Activated naive CD4-positive, alpha-beta T cell treated with anti-CD3 and anti-CD28 coated beads, Interleukin-2, amount 10 ng/mL, durations not matched to agents 5 hours and 36 hours (primary cell): Measurements from ENCODE around the gene MIEF2. TPM values are rescaled to one million over a fixed set of nuclear protein-coding genes. Genes with fewer than 3 reads are reported as not detected.

Experiments
- total RNA-seq, 2 experiments: library from RNA; stranded (reverse); gene quantifications; one replicate each; pipeline ENCODE4 v1.2.3, GENCODE V29; 2021

Gene MIEF2, protein sequence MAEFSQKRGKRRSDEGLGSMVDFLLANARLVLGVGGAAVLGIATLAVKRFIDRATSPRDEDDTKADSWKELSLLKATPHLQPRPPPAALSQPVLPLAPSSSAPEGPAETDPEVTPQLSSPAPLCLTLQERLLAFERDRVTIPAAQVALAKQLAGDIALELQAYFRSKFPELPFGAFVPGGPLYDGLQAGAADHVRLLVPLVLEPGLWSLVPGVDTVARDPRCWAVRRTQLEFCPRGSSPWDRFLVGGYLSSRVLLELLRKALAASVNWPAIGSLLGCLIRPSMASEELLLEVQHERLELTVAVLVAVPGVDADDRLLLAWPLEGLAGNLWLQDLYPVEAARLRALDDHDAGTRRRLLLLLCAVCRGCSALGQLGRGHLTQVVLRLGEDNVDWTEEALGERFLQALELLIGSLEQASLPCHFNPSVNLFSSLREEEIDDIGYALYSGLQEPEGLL
- 10 to 100 TPM in 1 of 2 experiments, 1 to 10 TPM in 1; 8.2 to 10.3 TPM for total RNA-seq

DNA sequence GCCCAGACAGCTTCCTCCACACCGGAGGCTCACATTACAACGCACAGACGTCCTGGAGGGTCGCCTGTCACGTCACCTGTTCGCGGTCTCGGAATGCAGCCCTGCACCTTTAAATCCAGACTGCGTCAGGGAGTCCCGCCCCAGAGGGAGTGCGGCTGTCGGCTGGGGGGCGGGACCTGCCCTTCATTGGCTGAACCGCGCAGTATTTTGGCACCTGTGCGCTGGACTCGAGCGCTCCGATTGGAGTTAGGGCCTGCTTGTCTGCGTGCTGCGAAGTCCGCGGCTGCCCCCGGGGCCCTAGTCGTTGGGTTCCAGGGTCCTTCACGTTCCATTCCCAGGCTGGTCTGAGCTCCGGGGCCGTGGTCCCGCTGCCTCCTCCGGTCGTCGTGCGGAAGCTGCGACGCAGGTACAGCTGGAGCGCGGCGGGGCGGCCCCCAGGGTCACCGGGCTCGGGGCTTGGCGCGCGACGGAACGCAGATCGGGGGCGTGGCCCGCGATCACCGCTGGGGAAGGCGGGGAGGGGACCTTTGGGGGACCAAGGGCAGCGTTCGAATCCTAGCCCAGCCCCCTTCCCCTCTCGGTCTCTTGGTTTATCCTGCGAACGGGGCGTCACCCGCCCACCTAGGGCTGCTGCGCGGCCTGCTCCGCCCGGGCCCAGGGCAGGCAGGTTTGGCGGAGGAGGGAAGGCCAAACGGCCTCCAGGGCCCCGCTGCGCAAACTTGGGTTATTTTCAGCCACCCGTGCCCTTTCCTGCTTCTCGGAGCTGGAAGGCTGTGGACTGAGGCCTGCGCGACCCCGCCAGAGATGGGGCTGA is at the start of gene MIEF2:
MIEF2 (plus strand) TSS at position 331 of the 814 bp plus-strand sequence. CDS start 2,059 bp downstream, outside the sequence.

DNA sequence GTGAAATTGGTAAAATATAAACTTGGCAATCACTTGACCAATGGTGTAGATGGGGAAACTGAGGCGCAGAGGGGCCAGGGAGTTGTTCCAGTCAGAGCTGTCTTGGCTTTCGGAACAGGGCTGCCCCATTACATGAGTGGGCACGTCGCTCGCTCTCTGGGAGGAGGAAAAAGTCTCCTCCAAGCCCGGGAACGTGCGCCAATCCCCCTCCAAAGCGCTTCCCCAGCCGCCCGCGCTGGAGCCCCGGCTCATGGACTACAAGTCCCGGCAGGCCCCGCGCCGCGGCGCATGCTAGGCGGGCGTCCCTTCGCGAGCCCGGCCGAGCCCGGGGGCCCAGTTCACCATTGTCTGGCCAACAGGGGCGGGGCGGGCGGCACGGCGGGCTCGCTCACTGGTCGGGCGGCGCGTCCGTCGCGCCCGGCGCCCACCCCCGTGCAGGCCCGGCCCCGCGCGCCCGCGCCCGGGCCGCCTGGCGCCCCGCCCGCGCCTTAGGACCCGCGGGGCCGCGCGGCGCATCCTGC is 35.3 kb upstream of the MIEF2 start, which contains the start of gene LLGL1:
LLGL1 (plus strand) TSS at position 515 of the 521 bp plus-strand sequence. CDS start 48 bp downstream, outside the sequence.

DNA sequence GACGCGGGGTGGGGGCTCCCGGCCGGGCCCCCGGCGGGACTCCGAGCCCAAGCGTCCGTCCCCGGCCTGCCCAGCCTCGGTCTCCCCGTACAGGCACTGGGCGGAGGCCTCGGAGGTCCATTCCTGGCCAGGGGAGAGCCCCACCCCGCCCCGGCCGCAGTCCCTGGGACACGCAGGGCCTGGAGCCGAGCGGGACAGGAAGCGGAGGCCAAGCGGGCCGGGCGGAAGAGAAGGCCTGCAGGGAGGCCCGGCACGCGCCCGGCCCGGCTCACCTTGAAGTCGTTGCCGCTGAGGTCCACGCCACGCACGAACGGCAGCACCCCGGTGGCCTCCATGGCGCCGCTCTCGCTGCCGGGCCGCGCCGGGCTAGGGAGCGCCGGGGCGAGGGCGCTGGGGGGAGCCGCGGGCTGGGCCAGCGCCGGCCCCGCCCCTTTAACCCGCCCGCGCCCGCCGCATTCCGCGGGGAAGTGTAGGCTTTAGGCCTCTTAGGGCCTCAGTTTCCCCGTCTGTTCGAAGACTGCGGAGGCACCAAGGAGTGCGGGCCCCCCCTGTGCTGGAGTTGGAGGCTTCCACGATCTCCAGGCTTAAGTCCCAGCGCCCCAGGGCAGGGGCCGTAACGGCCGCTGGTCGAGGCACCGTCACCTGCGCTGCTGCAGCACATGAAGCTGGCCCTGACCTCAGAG is 2.0 kb upstream of the MIEF2 start, which contains the start of gene FLII:
FLII (minus strand) TSS at position 383 of the 683 bp plus-strand sequence; CDS start at position 335, 48 bp downstream.

DNA sequence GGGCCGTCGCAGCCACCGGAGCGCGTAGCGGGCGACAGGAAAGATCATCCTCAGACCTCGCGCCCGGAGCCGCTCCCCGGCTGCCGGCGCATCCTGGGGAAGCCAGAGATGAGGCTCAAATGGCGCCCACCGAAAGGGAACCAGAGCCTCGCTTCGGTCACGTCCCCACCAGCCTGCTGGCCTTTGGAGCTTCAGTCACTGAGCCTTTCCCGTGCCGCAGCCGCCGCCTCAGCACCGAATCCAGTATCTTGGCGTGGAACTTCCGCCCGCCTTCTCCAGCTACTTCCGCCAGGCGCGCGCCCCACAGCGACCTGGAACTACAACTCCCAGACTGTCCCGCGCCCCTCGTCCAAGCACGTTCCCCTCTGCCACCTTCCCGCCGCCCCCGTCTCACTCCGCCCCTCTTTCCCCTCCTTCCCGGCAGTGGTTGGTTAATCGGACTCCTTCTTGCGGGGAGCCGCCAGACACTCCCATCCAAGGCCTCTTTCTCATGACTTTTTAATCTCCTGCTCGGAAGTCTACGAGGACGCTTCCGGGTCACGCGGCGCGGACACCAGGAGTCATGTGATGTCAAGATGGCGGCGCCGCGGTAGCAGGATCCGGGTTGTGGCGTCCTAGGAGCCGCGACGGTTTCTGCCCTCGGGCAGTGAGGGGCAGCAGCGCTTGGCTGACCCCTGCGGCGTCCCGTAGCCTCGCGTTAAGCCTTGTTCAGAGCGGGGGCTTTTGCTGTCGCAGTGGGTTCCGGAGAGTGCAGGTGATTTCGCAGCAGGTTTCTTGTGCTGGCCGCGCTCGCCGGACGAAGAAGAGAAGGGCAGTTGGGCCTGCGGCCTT is 54.5 kb downstream of the MIEF2 start, which contains the start of the genes SMCR8 and TOP3A:
SMCR8 (plus strand) TSS at position 563 of the 831 bp plus-strand sequence. CDS start 497 bp downstream, outside the sequence.
TOP3A (minus strand) TSS at position 264 of the 831 bp plus-strand sequence; CDS start at position 48, 216 bp downstream.

Other genes with a start within 250 kb of the MIEF2 start
- gene ATPAF2, start 221.5 kb upstream of the MIEF2 start, total RNA-seq, result 10 to 100 TPM; 19.3 to 20.6 TPM
- 10 to 100 TPM in 1 of 2 experiments, 1 to 10 TPM in 1; 9.7 to 10.4 TPM for gene GID4, start 221.3 kb upstream of the MIEF2 start, total RNA-seq
- gene DRG2, start 172.7 kb upstream of the MIEF2 start, total RNA-seq, result 10 to 100 TPM; 46.6 to 47.8 TPM
- under 1 TPM; 0.38 to 0.55 TPM for gene MYO15A, start 151.9 kb upstream of the MIEF2 start, total RNA-seq
- gene ALKBH5, start 76.8 kb upstream of the MIEF2 start, total RNA-seq, result 100 to 1,000 TPM; 104 to 106 TPM
- gene LLGL1, start 35.0 kb upstream of the MIEF2 start, total RNA-seq, result 10 to 100 TPM; 19.3 to 19.6 TPM
- 100 to 1,000 TPM; 307 to 321 TPM for gene FLII, start 1.9 kb upstream of the MIEF2 start, total RNA-seq
- 10 to 100 TPM; 49.9 to 55.0 TPM for gene TOP3A, start 54.3 kb downstream of the MIEF2 start, total RNA-seq
- 10 to 100 TPM; 24.2 to 26.2 TPM for gene SMCR8, start 54.6 kb downstream of the MIEF2 start, total RNA-seq
- gene SHMT1, start 102.9 kb downstream of the MIEF2 start, total RNA-seq, result 10 to 100 TPM; 33.0 to 33.1 TPM
- gene EVPLL, start 117.1 kb downstream of the MIEF2 start, total RNA-seq, result not detected
- 1 to 10 TPM; 1.2 to 1.4 TPM for gene LGALS9C, start 216.1 kb downstream of the MIEF2 start, total RNA-seq